HCT116 (cell line): ENCODE data around the gene ABHD14A. TPM values are rescaled to one million over a fixed set of nuclear protein-coding genes. Genes with fewer than 3 reads are reported as not detected.

Experiments
- ATAC-seq: fragments of 200-7000 bp; cut with Tn5 transposase; 2 replicates; pipeline ENCODE4 v1.9.1; 2020; ENCODE audit warnings: mild to moderate bottlenecking, moderate library complexity
- BruUV-seq: library from RNA; stranded (reverse); fragments of 400-500 nt; replicated peaks from 2 replicates; lab custom pipeline; 2021; lab: Mats Ljungman, UMichigan
- CTCF ChIA-PET: fragments of 300-600 bp; sonication (Branson Sonifier 250); formaldehyde crosslinking; loops from one replicate; lab custom pipeline; 2021; ENCODE audit warnings: antibody characterized with exemption; lab: Charles Lee
- POLR2A ChIA-PET: fragments of 300-600, 350-600 bp; sonication (Branson Sonifier 250); formaldehyde crosslinking; loops from one replicate; lab custom pipeline; 2021; ENCODE audit warnings: antibody characterized with exemption; lab: Charles Lee
- RAD21 ChIA-PET, 2 experiments: fragments of 300-600 bp; sonication (Branson Sonifier 250); formaldehyde crosslinking; loops; one replicate each; lab custom pipeline; 2023; ENCODE audit warnings: low total read pairs in 2 of 2; ENCODE audit not compliant: uncharacterized antibody in 2 of 2, unreplicated experiment in 2 of 2, low non-redundant PET in 1 of 2; lab: Charles Lee
- DNase-seq: peaks from one replicate; pipeline ENCODE4 v3.0.0-alpha.2; 2010; ENCODE audit warnings: low read depth, low spot score
- H2AFZ ChIP-seq: fragments of 200-600 bp; shearing (Covaris generic), sonication (generic); 2 replicates; pipeline ENCODE4 v1.6.1; 2017; ENCODE audit warnings: low read depth, mixed run types, mixed read lengths, antibody characterized with exemption, low read length; ENCODE audit not compliant: poor library complexity, severe bottlenecking
- H3K27ac ChIP-seq: 2 replicates; pipeline ENCODE4 v1.5.1; 2012; ENCODE audit warnings: low read depth, low read length
- H3K27me3 ChIP-seq: fragments of 200-600 bp; sonication (generic); 2 replicates; pipeline ENCODE4 v1.6.1; 2016; ENCODE audit warnings: mixed run types, low read length, mixed read lengths; ENCODE audit not compliant: insufficient read depth
- H3K36me3 ChIP-seq, 2 experiments: fragments of 200-500 bp in 1 of 2; fragments of 200-600 bp in 1 of 2; sonication (Bioruptor generic) in 1 of 2; sonication (generic) in 1 of 2; 2 replicates each; pipeline versions ENCODE4 v1.5.1 to v1.6.1; 2014 to 2016; ENCODE audit warnings: low read length in 2 of 2, inconsistent platforms in 1 of 2, mixed read lengths in 1 of 2, mixed run types in 1 of 2; ENCODE audit not compliant: insufficient read depth in 2 of 2, control insufficient read depth in 1 of 2
- H3K4me1 ChIP-seq, 2 experiments: fragments of 200-600 bp in 1 of 2; sonication (generic) in 1 of 2; 2 replicates each; pipeline versions ENCODE4 v1.5.1 to v1.6.1; 2012 to 2017; ENCODE audit warnings: low read length in 2 of 2, inconsistent platforms in 1 of 2, mild to moderate bottlenecking in 1 of 2, mixed read lengths in 1 of 2, mixed run types in 1 of 2, moderate library complexity in 1 of 2; ENCODE audit not compliant: insufficient read depth in 2 of 2, control insufficient read depth in 1 of 2
- H3K4me2 ChIP-seq: fragments of 200-600 bp; sonication (generic); 2 replicates; pipeline ENCODE4 v1.6.1; 2017; ENCODE audit warnings: mixed run types, low read length, mixed read lengths
- H3K4me3 ChIP-seq, 2 experiments: fragments of 200-600 bp in 1 of 2; sonication (generic) in 1 of 2; replicated peaks in 1 of 2; 2 replicates each; pipeline ENCODE4 v1.5.1; 2011 to 2016; ENCODE audit warnings: low read length in 2 of 2, control low read depth in 1 of 2, low read depth in 1 of 2, mild to moderate bottlenecking in 1 of 2, mixed read lengths in 1 of 2, mixed run types in 1 of 2
- H3K79me2 ChIP-seq: fragments of 200-600 bp; sonication (generic); 2 replicates; pipeline ENCODE4 v1.6.1; 2017; ENCODE audit warnings: mild to moderate bottlenecking, mixed run types, low read length, moderate library complexity, mixed read lengths; ENCODE audit not compliant: insufficient read depth
- H3K9ac ChIP-seq: fragments of 200-600 bp; sonication (generic); 2 replicates; pipeline ENCODE4 v1.6.1; 2016; ENCODE audit warnings: low read length, mixed read lengths
- H3K9me2 ChIP-seq: fragments of 200-600 bp; sonication (generic), shearing (Covaris generic); 2 replicates; pipeline ENCODE4 v1.6.1; 2017; ENCODE audit warnings: mixed run types, mild to moderate bottlenecking, moderate library complexity; ENCODE audit not compliant: insufficient read depth
- H3K9me3 ChIP-seq, 2 experiments: fragments of 200-500 bp in 1 of 2; fragments of 200-600 bp in 1 of 2; sonication (Bioruptor generic) in 1 of 2; sonication (generic) in 1 of 2; 2 replicates each; pipeline ENCODE4 v1.6.1; 2014 to 2017; ENCODE audit warnings: low read length in 2 of 2, mixed read lengths in 2 of 2, inconsistent platforms in 1 of 2, low read depth in 1 of 2, mild to moderate bottlenecking in 1 of 2, mixed run types in 1 of 2, moderate library complexity in 1 of 2; ENCODE audit not compliant: control insufficient read depth in 1 of 2, insufficient read depth in 1 of 2
- H4K20me1 ChIP-seq: fragments of 200-600 bp; sonication (generic), shearing (Covaris generic); 2 replicates; pipeline ENCODE4 v1.6.1; 2017; ENCODE audit warnings: mixed run types, mild to moderate bottlenecking, moderate library complexity; ENCODE audit not compliant: insufficient read depth
- CBX3 ChIP-seq: IDR thresholded peaks from 2 replicates; pipeline ENCODE4 v1.6.1; 2012; ENCODE audit warnings: low read depth
- CEBPB ChIP-seq: IDR thresholded peaks from 2 replicates; pipeline ENCODE4 v1.6.1; 2012; ENCODE audit warnings: low read depth
- EGR1 ChIP-seq: IDR thresholded peaks from 2 replicates; pipeline ENCODE4 v1.6.1; 2012; ENCODE audit warnings: low read depth
- ELF1 ChIP-seq: IDR thresholded peaks from 2 replicates; pipeline ENCODE4 v1.6.1; 2012; ENCODE audit warnings: low read depth, borderline replicate concordance
- EZH2phosphoT487 ChIP-seq: fragments of 200-600 bp; IDR thresholded peaks from 2 replicates; pipeline ENCODE4 v1.6.1; 2018; ENCODE audit warnings: antibody characterized with exemption, borderline replicate concordance
- FOSL1 ChIP-seq: IDR thresholded peaks from 2 replicates; pipeline ENCODE4 v1.6.1; 2012; ENCODE audit warnings: low read depth
- POLR2A ChIP-seq: IDR thresholded peaks from 2 replicates; pipeline ENCODE4 v1.7.0; 2011; ENCODE audit warnings: borderline replicate concordance; ENCODE audit not compliant: insufficient read depth, insufficient read length; ENCODE audit errors: extremely low read depth
- POLR2AphosphoS5 ChIP-seq: IDR thresholded peaks from 2 replicates; pipeline ENCODE4 v1.6.1; 2011; ENCODE audit warnings: mild to moderate bottlenecking, low read depth, low read length, moderate library complexity
- REST ChIP-seq: IDR thresholded peaks from 2 replicates; pipeline ENCODE4 v1.6.1; 2012; ENCODE audit warnings: low read depth
- SIN3A ChIP-seq: IDR thresholded peaks from 2 replicates; pipeline ENCODE4 v1.6.1; 2012; ENCODE audit warnings: low read depth
- SRF ChIP-seq: IDR thresholded peaks from 2 replicates; pipeline ENCODE4 v1.6.1; 2012; ENCODE audit warnings: low read depth
- TCF7L2 ChIP-seq: IDR thresholded peaks from 2 replicates; pipeline ENCODE4 v1.7.0; 2011; ENCODE audit warnings: borderline replicate concordance, inconsistent platforms; ENCODE audit not compliant: insufficient read depth, insufficient read length; ENCODE audit errors: extremely low read depth
- ZFX ChIP-seq: fragments of 450-650 bp; IDR thresholded peaks from 2 replicates; pipeline ENCODE4 v1.6.1; 2017
- ZNF274 ChIP-seq: fragments of 200-500 bp; sonication (Bioruptor generic); IDR thresholded peaks from 2 replicates; pipeline ENCODE4 v1.6.1; 2014; ENCODE audit warnings: mild to moderate bottlenecking, low read depth, low read length, inconsistent platforms
- intact Hi-C: fragments of 100-400 bp; cut with micrococcal nuclease; formaldehyde crosslinking; loops from 2 replicates; pipeline ENCODE4 v1.10.0; 2022
- total RNA-seq: library from RNA; stranded (reverse); gene quantifications from one replicate; pipeline ENCODE4 v1.2.1, GENCODE V29; 2021; ENCODE audit not compliant: unreplicated experiment

ABHD14A gene
- total RNA-seq, 1 experiment from 2014 or later = 11.6 TPM

- TF ChIP-seq POLR2AphosphoS5 = no peak
Observed at GRCh38 chr3:51943451-51944391, 31.1 kb upstream of the ABHD14A start (continued).

GRCh38 chr3:51944451-51945021, 30.3 kb upstream of the ABHD14A start:
- Histone ChIP-seq H3K4me3 (no peak overlapping the region), H3K27ac (no peak overlapping the region), H3K27me3 (no peaks in the 10 kb centered on the region), H3K9ac (no peak overlapping the region), H4K20me1 (0 out of 2 replicates have a peak, but pooled peaks cover 4% of the 10 kb centered on the region), H3K36me3 (no peaks in the 10 kb centered on the region; a peak in 2 of 4 replicates), H3K9me3 (no peaks in the 10 kb centered on the region), H3K4me1 (peaks cover 23 to 29% of the 10 kb centered on the region in 2 experiments), H3K79me2 (peaks cover 22% of the 10 kb centered on the region), H2AFZ (no peak overlapping the region), H3K4me2 (no peak overlapping the region), H3K9me2 (no peaks in the 10 kb centered on the region)
- DNase-seq = no peak
- ChIA-PET POLR2A (no interaction called here), RAD21 (no interaction called here), CTCF (no interaction called here)
- intact Hi-C loops = loop anchor here (5.0 kb wide), 1 partner anchor 208 kb away; the partner anchor contains the start of gene POC1A
- no peak for ATAC-seq
- no TSS peak for BruUV-seq
- TF ChIP-seq EGR1 = no peak
- no peak for TF ChIP-seq ZNF274
- no peak for TF ChIP-seq CEBPB
- no peak for TF ChIP-seq ELF1
- TF ChIP-seq REST = no peak
- TF ChIP-seq SRF = no peak
- TF ChIP-seq POLR2A = no peak
- no peak for TF ChIP-seq CBX3
- no peak for TF ChIP-seq TCF7L2
- no peak for TF ChIP-seq FOSL1
- TF ChIP-seq ZFX = no peak
- no peak for TF ChIP-seq SIN3A
- no peak for TF ChIP-seq EZH2phosphoT487
